Thyroid gland (tissue), 4 donors: ENCODE measurements around the gene CEP192.

Experiments
- POLR2A ChIP-seq, 2 donors: fragments of 450-650 bp; IDR thresholded peaks; one replicate each; pipeline ENCODE4 v1.6.1; 2017; ENCODE audit warnings: antibody characterized with exemption in 2 of 2, mild to moderate bottlenecking in 2 of 2, moderate library complexity in 1 of 2
- TF ChIP-seq, protein P1 (sequence below), 6 experiments: fragments of 200-600 bp in 3 of 6; fragments of 450-650 bp in 3 of 6; sonication (generic) in 3 of 6; IDR thresholded peaks; one replicate each; pipeline ENCODE4 v1.5.1; 2016 to 2019; ENCODE audit warnings: antibody characterized with exemption in 6 of 6, mild to moderate bottlenecking in 2 of 6, inconsistent platforms in 1 of 6, moderate library complexity in 1 of 6

GRCh38 chr18:13151656-13152055 is 160.5 kb downstream of the CEP192 start:
- TF ChIP-seq, protein P1, sequence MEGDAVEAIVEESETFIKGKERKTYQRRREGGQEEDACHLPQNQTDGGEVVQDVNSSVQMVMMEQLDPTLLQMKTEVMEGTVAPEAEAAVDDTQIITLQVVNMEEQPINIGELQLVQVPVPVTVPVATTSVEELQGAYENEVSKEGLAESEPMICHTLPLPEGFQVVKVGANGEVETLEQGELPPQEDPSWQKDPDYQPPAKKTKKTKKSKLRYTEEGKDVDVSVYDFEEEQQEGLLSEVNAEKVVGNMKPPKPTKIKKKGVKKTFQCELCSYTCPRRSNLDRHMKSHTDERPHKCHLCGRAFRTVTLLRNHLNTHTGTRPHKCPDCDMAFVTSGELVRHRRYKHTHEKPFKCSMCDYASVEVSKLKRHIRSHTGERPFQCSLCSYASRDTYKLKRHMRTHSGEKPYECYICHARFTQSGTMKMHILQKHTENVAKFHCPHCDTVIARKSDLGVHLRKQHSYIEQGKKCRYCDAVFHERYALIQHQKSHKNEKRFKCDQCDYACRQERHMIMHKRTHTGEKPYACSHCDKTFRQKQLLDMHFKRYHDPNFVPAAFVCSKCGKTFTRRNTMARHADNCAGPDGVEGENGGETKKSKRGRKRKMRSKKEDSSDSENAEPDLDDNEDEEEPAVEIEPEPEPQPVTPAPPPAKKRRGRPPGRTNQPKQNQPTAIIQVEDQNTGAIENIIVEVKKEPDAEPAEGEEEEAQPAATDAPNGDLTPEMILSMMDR (IDR thresholded peaks at IDR 0.05), result no peak
- no peak for TF ChIP-seq POLR2A (IDR thresholded peaks at IDR 0.05)
